Stimulated activated CD4-positive, alpha-beta T cell treated with anti-CD3 and anti-CD28 coated beads, Interleukin-4, amount 100 ng/mL, for 48 hours (primary cell): ENCODE data around the gene MAP3K5.
"Not testable (repeated sequence)": the region's sequence is repeated elsewhere in the genome, so short reads cannot be mapped to it uniquely, and the experiment has no call there.

Experiments
- DNase-seq, 2 donors: peaks; one replicate each; pipeline ENCODE4 v3.0.0-alpha.2; 2020; ENCODE audit warnings: low read depth in 2 of 2

The MAP3K5 gene

DNA sequence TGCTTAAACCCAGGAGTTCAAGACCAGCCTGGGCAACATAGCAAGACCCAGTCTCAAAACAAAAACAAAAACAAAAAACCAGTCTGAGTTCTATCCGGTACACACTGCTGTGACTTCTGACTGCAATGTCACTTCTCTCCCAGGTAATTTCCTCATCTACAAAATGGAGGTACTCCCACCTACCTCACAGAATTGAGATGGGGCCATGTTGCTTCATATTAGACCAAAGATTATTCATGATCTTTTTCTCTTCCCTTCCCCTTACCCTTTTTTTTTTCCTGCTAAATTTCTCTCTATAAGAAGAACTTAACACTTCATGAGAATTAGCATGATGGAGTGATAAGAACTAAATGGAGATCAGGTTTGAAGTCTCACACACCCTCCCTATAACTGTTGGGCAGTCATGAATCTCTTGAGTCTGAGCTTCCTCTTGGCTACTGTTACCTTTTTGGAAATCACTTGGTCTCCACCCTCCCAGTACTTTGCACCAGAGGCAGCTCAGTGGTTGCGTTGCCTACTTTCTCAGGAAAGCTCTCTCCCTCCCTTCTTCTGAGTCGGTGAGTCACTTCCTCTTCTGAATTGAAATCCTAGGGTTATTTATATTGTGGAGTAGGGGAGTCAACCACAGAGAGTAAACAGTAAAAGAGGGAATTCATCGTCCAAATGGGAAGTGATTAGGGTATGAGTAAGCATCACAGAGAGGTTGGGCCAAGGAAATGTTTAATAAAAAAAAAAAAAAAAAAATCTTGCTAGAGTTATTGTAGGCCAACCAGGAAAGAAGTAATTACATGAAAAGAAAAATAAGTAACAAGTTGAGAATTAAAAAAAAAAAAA lies 182.2 kb downstream of the MAP3K5 start:
- DNase-seq: no peak

DNA sequence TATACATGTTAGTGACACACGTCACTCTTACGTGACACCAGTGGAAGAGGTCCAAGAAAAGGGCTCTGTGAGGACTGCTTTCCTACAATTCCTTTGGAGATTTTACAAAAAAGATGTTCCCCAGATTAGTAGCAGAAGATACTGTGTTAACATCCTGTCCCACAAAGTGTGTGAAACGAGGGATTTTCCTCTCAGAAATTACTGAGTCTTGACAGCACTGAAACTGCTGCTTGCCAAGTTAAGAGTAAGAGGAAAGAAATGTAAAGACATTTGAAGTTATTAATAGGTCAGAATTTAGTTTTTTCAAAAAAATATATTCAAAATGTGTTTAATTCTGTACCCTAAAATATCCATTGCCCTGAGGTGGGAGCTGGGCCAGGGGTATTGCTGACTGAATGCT lies 183.3 kb downstream of the MAP3K5 start:
- DNase-seq: no peak

DNA sequence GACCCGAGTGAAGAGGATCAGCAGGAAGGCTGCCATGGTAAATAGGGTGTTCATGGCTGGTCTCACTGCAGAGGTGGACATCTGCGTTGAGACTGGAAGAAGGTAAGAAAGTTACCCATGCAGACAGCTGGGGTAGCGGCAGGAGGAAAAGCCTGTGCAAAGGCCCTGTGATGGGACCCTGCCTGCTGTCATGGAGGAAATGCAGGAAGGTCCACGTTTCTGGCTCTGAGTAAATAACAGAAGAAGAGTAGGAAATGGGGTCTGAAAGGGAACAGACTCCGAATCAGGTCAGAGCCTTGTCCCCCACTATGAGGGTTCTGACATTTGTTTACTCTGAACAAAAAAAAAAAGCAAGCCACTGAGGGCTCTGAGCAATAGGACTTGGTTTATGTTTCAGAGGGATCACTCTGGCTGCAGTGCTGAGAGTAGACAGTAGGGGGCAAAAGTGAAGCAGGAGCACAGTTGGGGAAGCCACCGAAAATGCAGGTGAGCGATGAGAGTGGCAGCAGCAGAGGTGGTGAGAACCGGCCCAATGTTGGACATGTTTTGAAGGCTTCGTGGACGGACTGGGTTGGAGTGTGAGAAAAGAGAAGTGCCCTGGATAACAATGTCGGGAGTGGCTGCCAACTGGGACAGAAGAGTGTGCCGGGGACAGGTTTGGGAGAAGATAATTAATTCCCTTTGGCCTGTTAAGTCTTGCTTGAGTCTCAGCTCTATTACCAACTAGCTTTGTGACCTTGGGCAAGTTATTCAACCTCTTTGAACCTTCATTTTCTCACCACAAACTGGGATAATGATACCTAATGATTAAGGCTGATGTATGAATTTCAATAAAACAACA lies 184.1 kb downstream of the MAP3K5 start:
- DNase-seq: peak; percentile 79 to 85

DNA sequence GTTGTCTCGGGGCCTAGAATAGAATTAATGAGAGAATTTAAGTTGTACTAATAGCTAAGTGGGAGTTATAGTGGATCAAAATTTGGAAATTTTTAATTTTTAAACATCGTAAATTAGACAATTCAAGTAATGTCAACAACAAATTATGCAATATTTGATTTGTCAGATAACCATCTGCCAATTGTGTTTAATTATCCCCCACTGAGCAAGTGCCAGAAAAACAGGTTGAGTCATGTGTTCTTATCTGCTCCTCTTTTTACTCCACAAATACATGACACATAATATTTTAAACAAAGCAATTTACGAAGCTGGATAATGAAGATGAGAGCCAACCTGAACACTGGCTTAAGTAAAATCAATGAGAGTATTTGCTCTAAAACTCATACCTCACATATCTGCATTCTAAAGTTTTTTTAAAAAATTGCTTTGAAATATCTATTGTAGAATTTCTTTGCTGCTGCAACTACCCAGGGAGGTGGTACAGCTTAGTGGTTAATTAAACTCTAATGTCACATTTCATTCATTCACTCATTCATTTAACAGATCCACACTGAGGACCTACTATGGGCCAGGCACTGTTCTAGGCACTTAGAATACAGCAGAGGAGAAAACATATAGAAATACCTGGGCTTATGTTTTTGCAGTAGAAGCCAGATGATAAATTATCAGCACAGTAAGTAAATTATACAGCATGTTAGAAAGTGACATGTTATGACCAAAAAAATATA lies 184.9 kb downstream of the MAP3K5 start:
- no peak for DNase-seq

DNA sequence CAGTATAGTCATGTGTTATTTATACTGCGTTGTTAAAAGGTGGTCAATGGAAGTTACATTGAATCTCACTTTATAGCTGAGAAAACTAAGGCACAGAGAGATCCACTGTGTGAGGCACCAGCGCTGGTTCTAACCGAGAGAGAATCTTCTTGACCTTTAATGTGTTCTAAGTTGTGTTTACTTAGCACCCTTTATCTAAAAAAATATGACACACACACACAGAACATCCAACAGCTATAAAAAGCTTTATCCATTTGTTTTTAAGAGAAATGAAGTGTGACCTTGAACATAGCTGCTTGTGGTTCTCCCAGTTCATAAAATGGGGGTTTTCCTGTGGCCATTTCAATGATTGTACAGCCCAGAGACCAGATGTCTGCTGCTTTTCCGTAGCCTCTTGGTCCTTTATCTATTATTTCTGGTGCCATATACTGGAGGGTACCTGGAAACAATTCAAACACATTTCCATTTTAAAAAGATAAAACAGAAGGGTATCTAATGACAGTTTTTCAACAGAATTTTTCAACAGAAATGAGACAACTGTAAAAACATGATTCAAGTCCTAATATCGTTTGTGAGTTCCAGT lies 187.3 kb downstream of the MAP3K5 start:
- no peak for DNase-seq

DNA sequence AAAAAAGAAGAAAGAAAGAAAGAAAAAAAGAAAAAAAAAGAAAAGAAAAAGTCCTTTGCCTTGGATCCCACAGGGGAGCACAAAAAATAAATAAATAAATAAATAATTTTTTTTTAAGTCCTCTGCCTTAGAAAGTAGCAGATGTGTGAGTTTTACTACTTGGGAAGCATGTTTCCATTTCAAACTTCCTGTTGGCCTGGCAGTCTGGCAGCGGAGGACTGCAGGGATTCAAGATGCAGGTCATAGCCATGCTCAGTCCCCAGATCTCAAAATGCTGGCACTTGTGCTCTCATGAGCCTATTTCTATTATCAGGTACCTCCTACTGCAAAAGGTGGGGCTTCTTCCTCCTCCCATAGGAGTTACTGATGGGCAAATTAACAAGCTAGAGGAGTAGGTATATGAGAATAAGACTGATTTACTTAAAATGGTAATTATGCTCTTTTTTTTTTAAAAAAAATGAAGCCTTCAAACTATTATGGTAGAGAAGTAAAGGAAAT lies 187.9 kb downstream of the MAP3K5 start:
- no peak for DNase-seq

DNA sequence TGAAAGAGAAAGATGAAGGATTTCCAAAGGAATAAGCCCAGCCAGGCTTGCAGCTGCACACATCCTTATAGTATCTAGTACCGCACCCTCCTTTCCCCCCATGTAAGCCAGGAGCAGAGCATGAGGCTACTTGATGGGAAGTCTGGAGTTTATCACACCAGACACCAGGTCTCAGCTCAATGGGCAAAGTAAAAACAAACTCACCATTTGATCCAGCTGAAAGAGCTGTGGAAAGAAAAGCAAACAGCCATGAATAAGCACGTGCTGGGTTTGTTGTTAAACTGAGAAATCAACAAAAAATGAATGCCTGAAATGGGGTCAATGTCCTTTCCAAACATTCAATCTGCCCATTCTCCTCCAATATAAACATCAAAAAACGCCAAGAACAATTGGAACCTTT lies 191.5 kb downstream of the MAP3K5 start:
- no peak for DNase-seq

DNA sequence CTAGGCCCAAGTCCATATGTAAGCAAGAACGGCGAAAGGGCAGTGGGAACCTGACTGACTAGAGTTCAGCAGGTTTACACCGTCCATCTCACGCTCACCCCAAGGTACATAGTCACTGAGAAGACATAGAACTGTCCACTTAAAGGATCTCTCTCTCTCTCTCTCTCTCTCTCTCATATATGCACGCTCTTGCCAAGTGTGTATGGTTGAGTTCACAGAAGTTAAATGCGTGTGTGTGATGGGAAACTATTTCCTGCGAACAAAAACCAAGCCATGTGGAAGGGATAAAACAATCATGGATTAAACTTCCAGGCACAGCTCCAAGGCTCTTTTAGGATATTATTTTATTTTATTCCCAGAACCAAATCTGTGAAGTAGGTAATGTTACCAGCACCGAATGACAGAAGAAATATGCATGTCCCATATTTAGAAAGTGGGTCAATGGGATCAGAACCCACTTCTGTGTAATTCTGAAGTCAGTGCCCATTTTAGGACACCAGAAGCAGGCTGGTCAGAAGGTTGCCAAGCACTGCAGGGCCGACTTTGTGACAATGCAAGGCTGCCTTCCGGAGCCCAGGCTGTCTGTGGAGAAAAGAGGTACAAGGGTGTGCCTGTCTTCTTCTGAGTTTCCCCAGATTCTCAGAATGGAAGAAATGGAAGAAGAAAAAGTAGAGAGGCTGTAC lies 192.8 kb downstream of the MAP3K5 start:
- DNase-seq: no peak

DNA sequence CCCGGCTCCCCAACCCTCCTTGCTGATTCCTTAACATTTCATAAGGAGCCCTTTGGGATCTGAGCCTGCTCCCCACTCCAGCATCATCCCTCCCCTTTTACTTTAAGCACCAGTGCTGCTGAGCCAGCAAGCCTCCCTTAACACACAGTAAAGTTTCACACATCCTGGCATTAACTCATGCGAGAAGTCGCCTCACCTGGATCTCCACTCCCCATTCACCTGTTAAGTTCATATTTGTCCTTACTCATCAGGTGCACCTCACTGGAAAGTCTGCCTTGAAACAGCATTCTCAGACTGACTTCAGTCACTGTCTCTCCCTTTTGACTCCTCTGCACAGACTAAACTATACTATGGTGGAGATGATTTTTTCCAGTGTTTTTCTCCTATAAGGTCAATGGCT lies 194.2 kb downstream of the MAP3K5 start:
- no peak for DNase-seq

DNA sequence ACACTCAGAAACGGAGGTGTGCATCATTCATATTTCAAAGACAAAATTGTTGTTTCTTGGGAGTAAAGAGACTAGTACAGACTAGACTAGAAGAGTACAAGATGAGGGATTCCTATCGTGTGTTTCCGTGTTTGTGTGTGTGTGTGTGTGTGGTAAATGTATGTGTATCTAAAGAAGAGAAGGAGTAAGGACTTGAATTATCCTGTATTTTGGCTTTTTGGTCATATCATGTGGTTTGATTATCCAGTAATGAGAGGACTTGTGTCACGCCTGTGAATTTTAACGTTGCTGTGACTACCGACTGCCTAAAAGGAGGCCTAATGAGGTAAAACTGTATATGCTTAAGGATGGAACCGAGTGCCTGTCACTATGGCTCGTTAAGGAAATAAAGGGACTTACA lies 197.6 kb downstream of the MAP3K5 start:
- DNase-seq: no peak

DNA sequence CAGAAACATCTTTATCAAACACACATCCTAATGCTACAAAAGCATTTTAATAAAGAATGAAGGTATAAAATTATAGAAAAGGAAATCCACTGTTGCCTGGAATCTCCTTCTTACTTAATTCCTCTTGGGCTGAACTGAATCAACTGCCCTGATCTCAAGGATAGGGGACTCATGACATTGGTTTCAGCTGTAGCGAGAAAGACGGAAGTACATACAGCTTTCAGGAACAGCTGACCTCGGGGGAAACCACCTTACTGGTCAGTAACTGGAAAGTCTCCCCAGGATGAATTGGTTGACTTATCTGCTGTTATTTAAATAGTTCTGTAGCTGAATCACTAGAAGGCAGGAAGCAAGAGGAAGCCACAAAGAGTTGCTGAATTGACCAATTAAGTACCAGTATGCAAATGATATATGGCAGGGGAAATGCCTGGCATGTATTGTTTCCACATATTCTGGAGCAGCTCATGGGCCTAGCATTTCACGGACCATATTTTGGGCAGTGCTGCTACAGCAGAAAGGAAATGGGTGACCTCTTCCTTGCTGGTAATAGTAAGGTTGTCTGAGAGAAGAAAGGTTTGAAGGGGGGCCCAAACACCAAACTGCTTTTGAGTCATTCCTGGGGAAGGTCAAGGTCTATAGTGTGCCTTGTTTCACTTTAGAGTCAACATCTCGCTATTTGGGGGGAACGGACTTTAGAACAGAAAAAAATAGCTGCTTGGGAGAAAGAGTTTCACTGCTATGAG lies 198.4 kb downstream of the MAP3K5 start:
- peak; percentile 12 to 34 for DNase-seq

DNA sequence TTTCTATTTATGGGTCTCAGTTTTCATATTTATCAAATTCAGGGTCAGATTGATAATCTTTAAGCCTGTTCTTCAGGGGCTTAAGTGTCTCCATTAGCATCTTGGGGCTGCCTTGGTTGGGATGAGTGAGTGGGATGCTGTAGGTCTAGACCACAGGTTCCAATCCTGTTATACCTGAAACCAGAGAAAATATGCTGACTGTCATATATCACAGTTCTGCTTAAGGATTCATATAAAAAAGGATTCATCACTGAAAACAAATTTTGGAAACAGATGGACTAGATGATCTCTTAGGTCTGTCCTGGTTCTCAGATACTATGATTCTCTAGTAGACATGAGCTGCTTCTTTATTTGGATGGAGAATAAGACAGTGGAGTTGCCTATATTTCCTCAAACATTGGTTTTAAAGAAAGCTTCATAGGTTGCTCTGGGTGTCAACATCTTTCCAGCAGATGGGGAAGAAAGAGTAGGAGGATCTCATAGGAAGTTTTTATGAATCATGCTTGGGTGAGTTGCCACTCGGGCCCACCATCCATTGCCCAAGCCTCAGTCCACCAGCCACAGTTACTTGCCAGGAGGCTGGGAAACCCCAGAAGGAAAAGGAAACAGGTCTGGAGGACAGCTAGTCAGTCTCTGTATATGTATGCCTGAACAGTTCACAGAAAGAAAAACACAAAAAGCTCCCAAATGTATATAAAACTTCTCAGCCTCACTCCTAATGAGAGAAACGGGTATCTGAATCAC lies 199.2 kb downstream of the MAP3K5 start:
- DNase-seq: no peak

DNA sequence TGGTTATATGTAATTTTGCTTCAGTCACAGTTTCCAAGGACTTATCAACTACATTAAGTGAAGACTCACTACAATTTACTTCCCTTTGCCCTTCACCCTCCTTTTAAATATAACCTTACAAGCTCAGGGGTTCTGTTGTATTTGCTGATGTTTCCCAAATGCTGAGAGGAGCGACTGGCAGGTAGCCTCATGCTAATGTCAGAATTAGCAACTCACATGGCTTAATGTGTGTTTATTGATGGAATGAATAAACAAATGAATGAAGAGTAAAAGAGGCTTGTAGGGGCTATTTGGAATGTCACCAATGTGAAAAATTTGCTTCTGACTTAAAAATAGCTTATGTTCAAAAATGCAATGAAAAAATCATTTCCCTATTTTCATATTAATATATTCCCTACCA lies 200.7 kb downstream of the MAP3K5 start:
- DNase-seq: no peak

DNA sequence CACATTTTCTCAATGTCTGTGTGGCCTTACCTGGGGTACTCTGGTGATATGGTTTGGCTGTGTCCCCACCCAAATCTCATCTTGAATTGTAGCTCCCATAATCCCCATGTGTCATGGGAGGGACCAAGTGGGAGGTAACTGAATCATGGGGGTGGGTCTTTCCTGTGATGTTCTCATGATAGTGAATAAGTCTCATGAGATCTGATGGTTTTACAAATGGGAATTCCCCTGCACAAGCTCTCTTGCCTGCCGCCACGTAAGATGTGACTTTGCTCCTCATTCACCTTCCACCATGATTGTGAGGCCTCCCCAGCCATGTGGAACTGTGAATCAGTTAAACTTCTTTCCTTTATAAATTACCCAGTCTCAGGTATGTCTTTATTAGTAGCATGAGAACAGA lies 201.4 kb downstream of the MAP3K5 start:
- not testable (repeated sequence) for DNase-seq

DNA sequence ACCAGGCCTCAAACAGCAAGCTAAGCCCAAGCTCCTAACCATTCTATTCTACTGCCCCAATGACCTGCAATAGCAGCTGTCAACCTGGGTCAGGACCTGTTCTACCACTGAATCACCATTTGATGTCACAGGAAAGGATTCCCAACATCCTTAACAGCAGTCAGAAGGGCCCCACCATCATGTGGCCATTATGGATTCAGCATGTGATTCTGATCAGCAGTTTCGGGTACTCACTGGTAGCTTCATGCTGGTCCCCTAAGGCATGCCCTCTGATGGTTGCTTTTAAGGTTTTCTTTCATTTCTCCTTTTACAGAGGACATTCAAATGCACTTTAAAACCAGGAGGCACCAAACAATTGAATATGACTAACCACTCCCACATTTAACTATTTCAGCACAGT lies 204.8 kb downstream of the MAP3K5 start:
- DNase-seq: no peak

DNA sequence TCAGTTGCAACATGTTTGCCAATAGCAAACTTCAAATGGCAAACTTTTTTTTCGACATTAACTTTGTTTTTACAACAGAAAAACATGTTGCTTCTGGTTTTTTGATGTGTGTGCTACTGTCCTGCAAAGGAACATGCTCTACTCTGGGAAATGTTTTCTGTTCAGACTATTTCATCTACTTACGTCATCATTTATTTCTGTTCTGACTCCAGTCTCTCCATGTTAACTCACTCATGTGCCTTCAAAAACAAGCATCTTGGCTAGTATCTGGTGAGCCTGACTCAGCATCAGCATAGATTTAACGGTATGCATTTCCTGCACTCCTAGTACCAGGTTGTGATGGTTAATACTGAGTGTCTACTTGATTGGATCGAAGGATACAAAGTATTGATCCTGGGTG lies 206.0 kb downstream of the MAP3K5 start:
- DNase-seq: no peak

DNA sequence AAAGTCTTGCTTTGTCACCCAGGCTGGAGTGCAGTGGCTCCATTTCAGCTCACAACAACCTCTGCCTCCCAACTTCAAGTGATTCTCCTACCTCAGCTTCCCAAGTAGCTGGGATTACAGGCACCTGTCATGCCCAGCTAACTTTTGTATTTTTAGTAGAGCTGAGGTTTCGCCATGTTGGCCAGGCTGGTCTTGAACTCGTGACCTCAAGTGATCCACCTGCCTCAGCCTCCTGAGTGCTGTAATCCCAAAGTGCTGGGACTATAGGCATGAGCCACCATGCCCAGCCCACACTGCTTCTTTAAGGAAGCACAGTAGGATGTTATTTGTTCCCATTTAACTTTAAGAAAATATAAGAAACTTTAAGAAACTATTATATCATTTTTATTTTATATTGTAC lies 206.8 kb downstream of the MAP3K5 start:
- DNase-seq: not testable (repeated sequence)

DNA sequence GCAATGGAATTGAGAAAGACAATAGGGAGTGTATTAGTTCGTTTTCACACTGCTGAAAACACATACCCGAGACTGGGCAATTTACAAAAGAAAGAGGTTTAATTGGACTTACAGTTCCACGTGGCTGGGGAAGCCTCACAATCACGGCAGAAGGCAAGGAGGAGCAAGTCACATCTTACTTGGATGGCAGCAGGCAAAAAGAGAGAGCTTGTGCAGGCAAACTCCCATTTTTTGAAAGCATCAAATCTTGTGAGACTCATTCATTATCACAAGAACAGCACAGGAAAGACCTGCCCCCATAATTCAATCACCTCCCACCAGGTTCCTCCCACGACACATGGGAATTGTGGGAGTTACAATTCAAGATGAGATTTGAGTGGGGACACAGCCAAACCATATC lies 208.0 kb downstream of the MAP3K5 start:
- not testable (repeated sequence) for DNase-seq

DNA sequence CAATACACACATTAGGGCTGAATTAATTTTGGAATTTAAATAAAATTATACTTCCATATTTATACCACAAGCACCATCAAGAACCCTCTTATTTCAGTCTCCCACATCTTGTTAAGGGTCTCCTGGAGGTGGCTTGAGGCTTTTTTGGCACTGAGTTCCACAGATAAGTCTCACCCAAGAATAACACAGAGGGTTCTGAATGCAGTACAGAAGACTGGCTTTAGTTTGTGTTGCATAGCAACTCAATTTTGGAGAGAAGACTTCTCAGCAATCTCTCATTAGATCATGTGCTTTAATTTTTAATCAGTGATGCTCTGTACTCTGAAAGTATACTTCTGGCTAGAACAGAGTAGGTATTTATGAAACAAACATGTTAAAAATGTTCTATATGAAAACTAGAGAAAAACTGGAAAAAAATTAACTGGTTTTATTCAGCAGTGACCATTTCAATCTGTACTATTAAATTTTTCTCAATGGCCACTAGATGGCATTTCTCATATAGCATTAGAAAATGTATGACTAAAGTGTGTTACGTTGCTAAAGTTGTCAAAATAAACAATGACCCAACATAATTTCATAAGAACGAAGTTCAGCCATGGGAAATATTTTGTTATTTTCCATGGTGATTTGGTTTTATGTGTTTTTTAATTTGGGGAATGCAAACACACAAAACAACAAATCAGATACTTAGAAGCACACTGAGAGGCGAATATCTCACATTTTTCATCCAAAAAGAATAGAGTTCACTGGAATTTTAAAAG lies 209.4 kb downstream of the MAP3K5 start:
- no peak for DNase-seq
